ENCODE measurements around the gene ELOVL6.
"Not testable (repeated sequence)": the region's sequence is repeated elsewhere in the genome, so short reads cannot be mapped to it uniquely, and the experiment has no call there.

ELOVL6 gene, protein sequence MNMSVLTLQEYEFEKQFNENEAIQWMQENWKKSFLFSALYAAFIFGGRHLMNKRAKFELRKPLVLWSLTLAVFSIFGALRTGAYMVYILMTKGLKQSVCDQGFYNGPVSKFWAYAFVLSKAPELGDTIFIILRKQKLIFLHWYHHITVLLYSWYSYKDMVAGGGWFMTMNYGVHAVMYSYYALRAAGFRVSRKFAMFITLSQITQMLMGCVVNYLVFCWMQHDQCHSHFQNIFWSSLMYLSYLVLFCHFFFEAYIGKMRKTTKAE

GRCh38 chr4:110198435-110199416, at the start of gene ELOVL6:
TSS of gene ELOVL6 (minus strand) at chr4:110198615. CDS start at chr4:110198335, 280 bp downstream.
- in situ Hi-C loops (cut with HindIII; ENCODE audit: low sequenced_read_pairs), result no loop called here

GRCh38 chr4:110248100-110248499, 49.7 kb upstream of the ELOVL6 start:
- in situ Hi-C loops (cut with HindIII; ENCODE audit: low sequenced_read_pairs), result no loop called here

- in situ Hi-C loops (cut with HindIII; ENCODE audit: low sequenced_read_pairs), result no loop called here
Measured at GRCh38 chr4:110247591-110247990, 49.2 kb upstream of the ELOVL6 start.

GRCh38 chr4:110245577-110245976, 47.2 kb upstream of the ELOVL6 start:
- in situ Hi-C loops (cut with HindIII; ENCODE audit: low sequenced_read_pairs), result no loop called here

- in situ Hi-C loops (cut with HindIII; ENCODE audit: low sequenced_read_pairs), result no loop called here
Measured at GRCh38 chr4:110236324-110236723, 37.9 kb upstream of the ELOVL6 start.

GRCh38 chr4:110233581-110233980, 35.2 kb upstream of the ELOVL6 start:
- in situ Hi-C loops (cut with HindIII; ENCODE audit: low sequenced_read_pairs), result not testable (repeated sequence)

DNA sequence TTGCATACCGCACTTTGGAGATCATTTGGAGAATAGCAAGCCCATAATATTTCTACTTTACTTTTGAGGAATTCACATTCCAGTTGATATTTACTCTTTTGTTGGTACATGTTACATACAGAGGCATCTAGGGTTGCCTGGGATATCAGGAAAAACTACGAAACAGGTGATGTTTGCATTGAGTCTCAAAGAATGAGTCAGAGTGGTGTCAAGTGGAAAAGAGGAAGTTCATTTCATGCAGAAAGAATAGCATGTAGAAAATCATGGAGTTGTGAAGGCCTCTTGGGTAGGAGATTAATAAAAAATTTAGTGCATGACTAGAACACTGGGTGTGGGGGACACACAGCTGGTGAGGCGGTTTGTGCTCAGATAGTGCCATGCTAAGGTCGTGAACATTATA, 33.5 kb upstream of the ELOVL6 start:
- in situ Hi-C loops (cut with HindIII; ENCODE audit: low sequenced_read_pairs), result no loop called here

- in situ Hi-C loops (cut with HindIII; ENCODE audit: low sequenced_read_pairs), result no loop called here
Measured at GRCh38 chr4:110229266-110229665, 30.9 kb upstream of the ELOVL6 start.

- in situ Hi-C loops (cut with HindIII; ENCODE audit: low sequenced_read_pairs), result no loop called here
Measured at GRCh38 chr4:110224812-110225211, 26.4 kb upstream of the ELOVL6 start.

DNA sequence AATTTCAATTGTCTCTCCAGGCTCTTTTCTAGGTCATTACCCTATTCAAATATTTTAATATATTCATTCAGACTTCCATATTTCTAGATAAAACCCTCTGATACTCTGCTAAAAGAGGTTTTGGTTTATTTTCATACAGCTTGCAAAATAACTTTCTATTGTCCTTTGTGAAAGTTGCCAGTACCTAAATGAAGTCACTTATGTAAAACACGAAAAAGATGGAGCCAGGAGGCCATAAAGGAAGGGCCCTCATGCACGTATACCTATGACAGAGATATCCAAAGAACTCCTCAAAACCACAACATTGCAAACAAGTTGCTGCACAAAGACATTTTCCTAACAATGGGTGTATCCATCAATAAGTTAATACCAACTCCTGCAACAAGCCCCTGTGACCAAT, 25.7 kb upstream of the ELOVL6 start:
- in situ Hi-C loops (cut with HindIII; ENCODE audit: low sequenced_read_pairs), result no loop called here

DNA sequence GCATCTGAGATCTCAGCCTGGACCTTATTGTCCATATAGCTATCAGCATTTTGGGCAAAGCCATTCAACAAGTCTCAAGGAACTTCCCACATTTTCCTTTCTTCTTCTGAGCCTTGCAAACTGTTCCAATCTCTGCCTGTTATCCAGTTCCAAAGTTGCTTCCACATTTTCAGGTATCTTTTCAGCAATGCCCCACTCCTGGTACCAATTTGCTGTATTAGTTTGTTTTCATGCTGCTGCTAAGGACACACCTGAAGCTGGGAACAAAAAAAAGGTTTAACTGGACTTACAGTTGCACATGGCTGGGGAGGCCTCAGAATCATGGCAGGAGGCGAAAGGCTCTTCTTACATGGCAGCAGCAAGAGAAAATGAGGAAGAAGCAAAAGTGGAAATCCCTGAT, 20.5 kb upstream of the ELOVL6 start:
- in situ Hi-C loops (cut with HindIII; ENCODE audit: low sequenced_read_pairs), result not testable (repeated sequence)

- in situ Hi-C loops (cut with HindIII; ENCODE audit: low sequenced_read_pairs), result not testable (repeated sequence)
Measured at GRCh38 chr4:110217181-110217580, 18.8 kb upstream of the ELOVL6 start.

DNA sequence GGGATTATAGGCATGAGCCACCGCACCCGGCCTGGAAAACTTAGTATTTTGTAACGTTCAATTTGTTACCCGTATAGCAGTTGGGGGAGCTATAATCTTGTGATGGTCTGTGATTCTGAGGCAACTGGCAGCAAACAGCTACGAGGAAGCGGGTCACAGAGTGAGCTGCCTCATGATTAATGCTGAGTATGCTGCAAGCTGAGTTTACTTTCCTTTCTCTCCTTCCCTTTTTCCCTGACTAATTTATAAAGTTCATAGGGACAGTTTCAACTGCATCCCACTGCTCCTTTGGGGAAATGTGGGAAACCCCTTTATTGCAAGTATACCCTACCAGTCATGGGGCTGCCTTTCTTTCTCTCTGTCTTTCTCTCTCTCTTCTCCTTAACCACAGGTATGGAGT, 17.7 kb upstream of the ELOVL6 start:
- in situ Hi-C loops (cut with HindIII; ENCODE audit: low sequenced_read_pairs), result no loop called here

DNA sequence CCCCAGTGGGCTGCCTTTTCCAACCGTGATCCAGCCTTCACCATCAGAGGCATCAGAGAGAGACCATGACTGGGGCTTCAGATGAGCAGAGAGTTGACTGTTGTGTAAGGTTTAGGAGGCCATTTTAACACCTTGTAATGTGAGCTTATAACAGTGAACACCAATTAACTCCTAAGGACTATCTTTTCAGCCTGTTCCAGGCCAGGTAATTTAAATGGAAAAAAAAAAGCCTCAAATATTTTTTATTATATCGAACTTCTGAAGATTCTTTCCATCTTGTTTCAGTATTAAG, 13.3 kb upstream of the ELOVL6 start:
- in situ Hi-C loops (cut with HindIII; ENCODE audit: low sequenced_read_pairs), result no loop called here

DNA sequence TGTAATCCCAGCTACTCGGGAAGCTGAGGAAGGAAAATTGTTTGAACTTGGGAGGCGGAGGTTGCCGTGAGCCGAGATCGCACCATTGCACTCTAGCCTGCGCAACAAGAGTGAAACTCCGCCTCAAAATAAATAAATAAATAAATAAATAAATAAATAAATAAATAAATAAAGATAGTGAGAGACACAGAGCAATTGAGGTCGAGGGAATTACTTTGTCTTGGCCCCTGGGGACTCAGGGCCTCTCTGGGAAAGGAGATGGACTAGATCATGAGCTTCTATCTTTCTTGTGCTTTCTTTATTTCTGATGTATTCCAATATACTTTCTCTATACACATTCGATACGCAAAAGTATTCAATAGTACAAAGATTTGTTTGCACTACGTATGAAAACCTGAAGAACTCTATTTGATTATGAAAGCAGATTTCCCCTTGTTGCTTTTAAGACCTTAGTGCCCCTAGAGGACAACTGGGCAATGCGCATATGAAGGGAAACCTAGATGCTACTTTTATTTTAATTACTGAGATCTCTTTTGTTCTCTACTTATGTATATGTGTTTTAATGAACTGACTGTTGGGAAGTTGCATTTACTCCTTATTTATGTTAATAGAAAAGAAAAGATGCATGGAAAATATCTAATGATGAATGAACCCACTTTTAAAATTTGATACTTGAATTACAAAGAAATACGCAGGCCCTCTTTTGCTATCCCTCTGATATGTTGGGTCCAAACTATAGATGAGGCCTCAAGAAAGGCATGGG, 12.8 kb upstream of the ELOVL6 start:
- in situ Hi-C loops (cut with HindIII; ENCODE audit: low sequenced_read_pairs), result no loop called here

DNA sequence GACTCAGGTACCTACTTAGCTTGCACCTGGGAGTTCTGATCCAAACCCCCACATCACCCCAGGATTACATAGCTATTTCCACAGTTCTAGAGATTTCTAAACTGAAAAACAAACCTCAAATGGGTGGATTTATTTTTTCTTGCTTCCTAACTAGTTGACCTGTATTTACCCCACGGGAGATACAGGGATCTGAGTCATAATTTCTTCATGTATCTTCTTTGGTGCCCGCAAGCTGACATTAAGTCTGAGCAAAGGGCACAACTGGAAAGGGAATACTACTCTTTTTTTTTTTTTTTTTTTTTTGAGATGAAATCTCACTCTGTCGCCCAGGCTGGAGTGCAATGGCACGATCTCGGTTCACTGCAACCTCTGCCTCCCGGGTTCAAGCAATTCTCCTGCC, 10.0 kb upstream of the ELOVL6 start:
- in situ Hi-C loops (cut with HindIII; ENCODE audit: low sequenced_read_pairs), result no loop called here

DNA sequence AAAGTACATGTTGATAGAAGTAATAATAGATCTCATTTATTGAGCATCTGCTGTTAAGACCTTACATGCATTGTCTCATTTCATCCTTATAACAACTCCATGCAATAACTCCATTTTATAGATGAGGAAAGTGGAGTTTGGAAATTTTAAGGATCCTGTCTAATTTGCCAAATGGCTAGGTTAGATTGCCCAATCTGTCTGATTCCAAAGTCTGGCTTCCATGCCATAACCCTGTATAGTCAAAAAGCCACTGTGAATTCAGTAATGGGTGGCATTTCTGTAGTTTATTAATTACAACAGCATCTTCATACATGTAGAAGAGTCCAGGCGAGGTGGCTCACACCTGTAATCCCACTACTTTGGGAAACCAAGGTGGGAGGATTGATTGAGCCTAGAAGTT, 8.8 kb upstream of the ELOVL6 start:
- in situ Hi-C loops (cut with HindIII; ENCODE audit: low sequenced_read_pairs), result no loop called here

DNA sequence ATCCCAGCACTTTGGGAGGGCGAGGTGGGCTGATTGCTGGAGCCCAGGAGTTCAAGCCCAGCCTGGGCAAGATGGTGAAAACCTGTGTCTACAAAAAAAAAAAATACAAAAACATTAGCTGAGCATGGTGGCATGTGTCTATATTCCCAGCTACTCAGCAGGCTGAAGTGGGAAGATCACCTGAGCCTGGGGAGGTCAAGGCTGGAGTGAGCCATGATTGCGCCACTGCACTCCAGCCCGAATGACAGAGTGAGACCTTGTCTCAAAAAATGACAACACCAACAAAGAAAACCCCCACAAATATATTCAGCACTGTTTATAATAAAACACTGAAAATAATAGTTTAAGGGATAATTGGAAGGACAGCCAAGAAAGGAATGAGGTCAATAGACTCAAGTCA, 3.6 kb upstream of the ELOVL6 start:
- in situ Hi-C loops (cut with HindIII; ENCODE audit: low sequenced_read_pairs), result no loop called here

- in situ Hi-C loops (cut with HindIII; ENCODE audit: low sequenced_read_pairs), result no loop called here
Measured at GRCh38 chr4:110201502-110201901, 3.1 kb upstream of the ELOVL6 start.

DNA sequence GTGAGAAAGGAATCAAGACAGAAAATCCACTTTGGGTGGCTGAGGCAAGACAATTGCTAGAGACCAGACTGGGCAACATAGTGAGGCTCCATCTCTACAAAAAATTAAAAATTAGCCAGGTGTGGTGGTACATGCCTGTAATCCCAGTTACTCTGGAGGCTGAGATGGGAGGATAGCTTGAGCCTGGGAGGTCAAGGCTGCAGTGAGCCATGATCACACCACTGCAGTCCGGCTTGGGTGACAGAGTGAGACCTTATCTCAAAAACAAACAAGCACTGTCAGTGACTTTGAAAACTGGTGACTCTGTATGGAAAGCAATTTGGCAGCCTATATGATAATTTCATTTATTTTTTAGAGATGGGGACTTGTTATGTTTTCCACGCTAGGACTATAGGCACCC, 2.3 kb upstream of the ELOVL6 start:
- in situ Hi-C loops (cut with HindIII; ENCODE audit: low sequenced_read_pairs), result no loop called here

DNA sequence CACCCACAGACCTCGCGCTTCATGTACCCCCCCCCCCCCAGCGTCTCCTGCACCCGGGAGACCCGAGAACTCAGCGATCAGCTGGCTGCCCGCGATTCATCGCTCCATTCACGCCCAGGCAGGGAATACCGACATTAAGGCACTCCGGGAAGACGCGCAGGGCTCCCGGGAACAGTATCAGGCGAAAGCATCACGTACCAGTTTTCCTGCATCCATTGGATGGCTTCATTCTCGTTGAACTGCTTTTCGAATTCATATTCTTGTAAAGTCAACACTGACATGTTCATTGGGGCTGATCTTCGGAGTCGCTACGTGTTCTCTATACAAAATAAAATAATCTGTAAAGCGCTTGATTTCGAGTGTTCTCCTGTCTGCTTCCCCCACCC, 373 bp downstream of the ELOVL6 start:
- in situ Hi-C loops (cut with HindIII; ENCODE audit: low sequenced_read_pairs), result no loop called here

Data from DLD1 (cell line).